IMR-90 (cell line): Measurements from ENCODE around the gene KLC3. TPM values are rescaled to one million over a fixed set of nuclear protein-coding genes. Genes with fewer than 3 reads are reported as not detected.
A peak's percentile ranks its signal among the peaks of the same experiment; 100 is the strongest.

Source experiments
- ATAC-seq: fragments of 200-7000 bp; cut with Tn5 transposase; 2 replicates; pipeline ENCODE4 v1.9.1; 2020; ENCODE audit warnings: low read depth, mild to moderate bottlenecking, moderate library complexity
- BruUV-seq: library from RNA; stranded (reverse); fragments of 400-500 nt; replicated peaks from 2 replicates; lab custom pipeline; 2021; lab: Mats Ljungman, UMichigan
- CTCF ChIA-PET: fragments of 300-600 bp; formaldehyde crosslinking; extraction: SDS; loops from one replicate; lab custom pipeline; 2021; ENCODE audit warnings: antibody characterized with exemption; lab: Yijun Ruan, JAX
- POLR2A ChIA-PET: fragments of 300-600 bp; sonication (Branson Sonifier 250); formaldehyde crosslinking; loops from one replicate; lab custom pipeline; 2022; ENCODE audit warnings: antibody characterized with exemption; ENCODE audit not compliant: unreplicated experiment; lab: Charles Lee
- DNase-seq: peaks from one replicate; pipeline ENCODE4 v3.0.0; 2013
- H2AFZ ChIP-seq: replicated peaks from 2 replicates; pipeline ENCODE3; 2013; ENCODE audit warnings: low read length, mild to moderate bottlenecking; ENCODE audit not compliant: poor library complexity
- H2AK5ac ChIP-seq: 2 replicates; pipeline ENCODE4 v1.6.1; 2013; ENCODE audit warnings: low read depth, low read length, inconsistent platforms
- H2AK9ac ChIP-seq: replicated peaks from 2 replicates; pipeline ENCODE3; 2013; ENCODE audit warnings: mild to moderate bottlenecking, low read depth, low read length, moderate library complexity; ENCODE audit not compliant: poor library complexity
- H2BK120ac ChIP-seq: 2 replicates; pipeline ENCODE4 v1.6.1; 2013; ENCODE audit warnings: low read depth, low read length, inconsistent platforms
- H2BK15ac ChIP-seq: 3 replicates; pipeline ENCODE4 v1.6.1; 2013; ENCODE audit warnings: low read depth, low read length, inconsistent platforms
- H2BK20ac ChIP-seq: 2 replicates; pipeline ENCODE4 v1.6.1; 2013; ENCODE audit warnings: low read depth, mild to moderate bottlenecking, inconsistent platforms, low read length, moderate library complexity
- H2BK5ac ChIP-seq: 2 replicates; pipeline ENCODE4 v1.6.1; 2013; ENCODE audit warnings: mild to moderate bottlenecking, low read depth, low read length, inconsistent platforms; ENCODE audit not compliant: poor library complexity, severe bottlenecking
- H3K14ac ChIP-seq: replicated peaks from 2 replicates; pipeline ENCODE4 v1.6.1; 2013; ENCODE audit warnings: low read depth, low read length, inconsistent platforms
- H3K18ac ChIP-seq: 2 replicates; pipeline ENCODE4 v1.6.1; 2013; ENCODE audit warnings: low read depth, low read length, control low read depth
- H3K23ac ChIP-seq: 2 replicates; pipeline ENCODE4 v1.6.1; 2013; ENCODE audit warnings: low read depth, low read length, inconsistent platforms
- H3K27ac ChIP-seq: 2 replicates; pipeline ENCODE4 v1.5.1; 2013; ENCODE audit warnings: mild to moderate bottlenecking, control low read depth, low read length; ENCODE audit not compliant: insufficient read depth
- H3K27me3 ChIP-seq: 2 replicates; pipeline ENCODE4 v1.6.1; 2013; ENCODE audit warnings: low read length; ENCODE audit not compliant: control insufficient read depth, insufficient read depth
- H3K36me3 ChIP-seq: 2 replicates; pipeline ENCODE4 v1.6.1; 2013; ENCODE audit warnings: low read length, mixed read lengths; ENCODE audit not compliant: control insufficient read depth, insufficient read depth
- H3K4ac ChIP-seq: 2 replicates; pipeline ENCODE4 v1.6.1; 2013; ENCODE audit warnings: low read depth, low read length, inconsistent platforms
- H3K4me1 ChIP-seq: 2 replicates; pipeline ENCODE4 v1.6.1; 2013; ENCODE audit warnings: low read length, mixed read lengths; ENCODE audit not compliant: control insufficient read depth, insufficient read depth
- H3K4me2 ChIP-seq: 2 replicates; pipeline ENCODE4 v1.6.1; 2013; ENCODE audit warnings: low read depth, mild to moderate bottlenecking, control low read depth, low read length, moderate library complexity
- H3K4me3 ChIP-seq: 2 replicates; pipeline ENCODE4 v1.5.1; 2013; ENCODE audit warnings: low read depth, mild to moderate bottlenecking, control low read depth, low read length, moderate library complexity; ENCODE audit not compliant: insufficient read depth
- H3K56ac ChIP-seq: 2 replicates; pipeline ENCODE4 v1.6.1; 2013; ENCODE audit warnings: low read length, inconsistent platforms; ENCODE audit not compliant: insufficient read depth; ENCODE audit errors: extremely low read depth
- H3K79me1 ChIP-seq, 2 experiments: 2 replicates each; pipeline ENCODE4 v1.6.1; 2013; ENCODE audit warnings: low read length in 2 of 2, inconsistent platforms in 1 of 2, low read depth in 1 of 2
- H3K9ac ChIP-seq: 2 replicates; pipeline ENCODE4 v1.6.1; 2013; ENCODE audit warnings: low read depth, low read length, control low read depth
- H3K9me1 ChIP-seq: 2 replicates; pipeline ENCODE4 v1.6.1; 2013; ENCODE audit warnings: low read length, inconsistent platforms; ENCODE audit not compliant: insufficient read depth
- H3K9me3 ChIP-seq: 2 replicates; pipeline ENCODE4 v1.6.1; 2013; ENCODE audit warnings: low read length; ENCODE audit not compliant: control insufficient read depth, insufficient read depth
- H4K20me1 ChIP-seq: 2 replicates; pipeline ENCODE4 v1.6.1; 2013; ENCODE audit warnings: low read length, inconsistent platforms; ENCODE audit not compliant: insufficient read depth
- H4K5ac ChIP-seq: 2 replicates; pipeline ENCODE4 v1.6.1; 2013; ENCODE audit warnings: mild to moderate bottlenecking, low read depth, low read length, control low read depth
- H4K8ac ChIP-seq, 2 experiments: 2 replicates each; pipeline ENCODE4 v1.6.1; 2013; ENCODE audit warnings: low read depth in 2 of 2, low read length in 2 of 2, control low read depth in 1 of 2, inconsistent platforms in 1 of 2
- H4K91ac ChIP-seq: 2 replicates; pipeline ENCODE4 v1.6.1; 2013; ENCODE audit warnings: low read depth, low read length, inconsistent platforms; ENCODE audit not compliant: insufficient read depth
- CEBPB ChIP-seq: IDR thresholded peaks from 2 replicates; pipeline ENCODE4 v1.6.1; 2012; ENCODE audit warnings: low read depth, low read length, improper control_type of control experiment
- CHD1 ChIP-seq: IDR thresholded peaks from 2 replicates; pipeline ENCODE4 v1.6.1; 2012; ENCODE audit warnings: low read depth, low read length, improper control_type of control experiment
- CTCF ChIP-seq: conservative IDR thresholded peaks from 2 replicates; pipeline ENCODE4 v1.5.1; 2012; ENCODE audit warnings: mild to moderate bottlenecking, low read depth, low read length, improper control_type of control experiment
- ELK1 ChIP-seq: fragments of 150-350 bp; IDR thresholded peaks from 2 replicates; pipeline ENCODE4 v1.6.1; 2016; ENCODE audit warnings: low read depth, mild to moderate bottlenecking, low read length, moderate library complexity, borderline replicate concordance
- FOS ChIP-seq: fragments of 150-350 bp; IDR thresholded peaks from 2 replicates; pipeline ENCODE4 v1.6.1; 2016; ENCODE audit warnings: low read depth, low read length
- MAFK ChIP-seq: IDR thresholded peaks from 2 replicates; pipeline ENCODE4 v1.6.1; 2012; ENCODE audit warnings: low read depth, low read length, improper control_type of control experiment
- MAZ ChIP-seq: IDR thresholded peaks from 2 replicates; pipeline ENCODE4 v1.6.1; 2012; ENCODE audit warnings: low read depth, mild to moderate bottlenecking, low read length, improper control_type of control experiment, moderate library complexity, borderline replicate concordance
- MXI1 ChIP-seq: IDR thresholded peaks from 2 replicates; pipeline ENCODE4 v1.6.1; 2012; ENCODE audit warnings: low read depth, mild to moderate bottlenecking, low read length, moderate library complexity, borderline replicate concordance
- NFE2L2 ChIP-seq: fragments of 150-350 bp; IDR thresholded peaks from 2 replicates; pipeline ENCODE4 v1.6.1; 2016; ENCODE audit warnings: low read depth, mild to moderate bottlenecking, low read length
- POLR2A ChIP-seq: IDR thresholded peaks from 2 replicates; pipeline ENCODE4 v1.6.1; 2012; ENCODE audit warnings: mild to moderate bottlenecking, low read depth, low read length
- RAD21 ChIP-seq: IDR thresholded peaks from 2 replicates; pipeline ENCODE4 v1.6.1; 2012; ENCODE audit warnings: low read length, improper control_type of control experiment
- SMC3 ChIP-seq: fragments of 150-350 bp; IDR thresholded peaks from 2 replicates; pipeline ENCODE4 v1.6.1; 2016; ENCODE audit warnings: low read depth, mild to moderate bottlenecking, antibody characterized with exemption, low read length, moderate library complexity
- USF2 ChIP-seq: fragments of 150-350 bp; IDR thresholded peaks from 2 replicates; pipeline ENCODE4 v1.6.1; 2017; ENCODE audit warnings: mild to moderate bottlenecking, antibody characterized with exemption, low read length, low read depth
- WGBS, 2 experiments: methylation state at CpG; one replicate each; pipeline versions ENCODE4 v1.1.5 to v1.1.7; 2013; ENCODE audit warnings: missing lambda C conversion rate in 2 of 2; ENCODE audit not compliant: insufficient read length in 1 of 2; ENCODE audit errors: extremely low coverage in 2 of 2; 5-methylcytosine and 5-hydroxymethylcytosine counted together
- dilution Hi-C: fragments of 300-500 bp; cut with HindIII; formaldehyde crosslinking; loops from one replicate; pipeline ENCODE4 v1.14.3; 2018; ENCODE audit warnings: low sequenced_read_pairs; ENCODE audit not compliant: unreplicated experiment
- in situ Hi-C: fragments of 300-500 bp; cut with MboI; formaldehyde crosslinking; loops from 3 replicates; pipeline ENCODE4 v1.14.3; 2019; ENCODE audit warnings: low sequenced_read_pairs, inconsistent platforms, mixed read lengths
- intact Hi-C: fragments of 100-400 bp; cut with micrococcal nuclease; formaldehyde crosslinking; loops from 2 replicates; pipeline ENCODE4 v1.10.0; 2022
- polyA plus RNA-seq, 3 experiments: library from polyadenylated mRNA; depleted of rRNA; stranded (reverse); fragments of >200 nt; gene quantifications; 2 replicates each; pipeline ENCODE4 v1.2.3, GENCODE V29; 2012; ENCODE audit warnings: low replicate concordance in 1 of 3
- total RNA-seq: library from RNA; depleted of rRNA; stranded (reverse); fragments of >200 nt; gene quantifications from 2 replicates; pipeline ENCODE4 v1.2.3, GENCODE V29; 2012

KLC3 gene
- total and polyA plus RNA-seq, 2 of the 4 experiments (the other 2 are of a cell fraction), result 0.14 to 0.18 TPM

GRCh38 chr19:45391871-45392665, 51.5 kb downstream of the KLC3 start:
- Histone ChIP-seq H2AK9ac (peak overlapping the region; percentile 75), H3K4ac (no peak overlapping the region), H3K36me3 (no peaks in the 10 kb centered on the region; the same call in none of the 2 replicates), H3K9me3 (no peaks in the 10 kb centered on the region), H2BK20ac (no peak overlapping the region), H3K23ac (no peak overlapping the region), H3K4me2 (no peak overlapping the region), H4K8ac (no peak overlapping the region), H3K27ac (no peak overlapping the region), H3K27me3 (no peaks in the 10 kb centered on the region), H2AK5ac (no peak overlapping the region), H4K20me1 (no peaks in the 10 kb centered on the region), H3K14ac (no peak overlapping the region), H2BK15ac (no peak overlapping the region), H3K9ac (no peak overlapping the region), H4K5ac (no peak overlapping the region), H3K9me1 (no peaks in the 10 kb centered on the region), H3K56ac (no peak overlapping the region), H3K18ac (no peak overlapping the region), H2BK120ac (no peak overlapping the region), H4K91ac (no peak overlapping the region), H2BK5ac (no peak overlapping the region), H3K79me1 (no peaks in the 10 kb centered on the region), H3K4me1 (no peaks in the 10 kb centered on the region), H2AFZ (no peak overlapping the region), H3K4me3 (no peak overlapping the region)
- dilution Hi-C loops, result no loop called here
- CTCF ChIA-PET, result interaction anchor here (1.3 kb wide), 1 partner anchor 15 kb away, joined by 3 read pairs; no protein-coding TSS in a partner anchor
- WGBS, 2 experiments, result 90% methylated on average over 2 of the region's 21 CpGs; no CpG with 5 or more reads in 1 of the 2 experiments
- intact Hi-C loops, result no loop called here
- POLR2A ChIA-PET, result no interaction called here
- DNase-seq (no peak), ATAC-seq (no peak)
- no peak for TF ChIP-seq SMC3
- no peak for TF ChIP-seq USF2
- no peak for TF ChIP-seq CEBPB
- no peak for TF ChIP-seq MXI1
- TF ChIP-seq CHD1, result no peak
- TF ChIP-seq MAFK, result no peak
- no peak for TF ChIP-seq ELK1
- TF ChIP-seq NFE2L2, result no peak
- no peak for TF ChIP-seq CTCF
- TF ChIP-seq FOS, result no peak
- no peak for TF ChIP-seq POLR2A
- no peak for TF ChIP-seq RAD21
- no peak for TF ChIP-seq MAZ
- no TSS peak for BruUV-seq
- in situ Hi-C loops, result no loop called here
